Activated CD8-positive, alpha-beta memory T cell treated with anti-CD3 and anti-CD28 coated beads for 48 hours (primary cell): ENCODE data around the gene NYAP1.
"Not testable (repeated sequence)": the region's sequence is repeated elsewhere in the genome, so short reads cannot be mapped to it uniquely, and the experiment has no call there.

Experiments
- DNase-seq, 3 experiments: peaks; one replicate each; pipeline ENCODE4 v3.0.0-alpha.2; 2020; ENCODE audit warnings: low read depth in 2 of 3, low spot score in 2 of 3

NYAP1 gene

GRCh38 chr7:100541309-100541708 is 57.6 kb downstream of the NYAP1 start:
- DNase-seq, result not testable (repeated sequence)

DNA sequence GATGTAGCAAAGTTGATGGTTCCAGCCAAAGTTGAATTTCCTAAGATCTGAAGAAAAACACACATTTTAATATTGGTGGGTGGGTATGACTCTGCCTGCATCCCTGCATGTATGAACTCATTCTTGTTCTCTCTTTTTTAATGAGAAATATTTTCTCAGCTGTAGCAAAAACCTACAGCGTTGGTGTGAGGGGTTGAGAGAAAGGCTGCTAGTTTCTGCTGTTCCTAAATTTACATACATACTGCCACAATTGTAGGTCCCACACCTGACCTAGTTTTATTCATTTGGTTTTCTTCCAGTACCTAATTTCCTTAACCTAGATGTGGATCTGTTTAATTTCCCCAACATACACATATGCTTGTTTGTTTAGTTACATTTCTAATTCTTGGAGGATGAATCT is 59.9 kb downstream of the NYAP1 start:
- no peak for DNase-seq

GRCh38 chr7:100544386-100544785 is 60.7 kb downstream of the NYAP1 start:
- no peak for DNase-seq
